ENCODE data around the gene NCR1.
"Not testable (repeated sequence)": the region's sequence is repeated elsewhere in the genome, so short reads cannot be mapped to it uniquely, and the experiment has no call there.

NCR1 gene

DNA sequence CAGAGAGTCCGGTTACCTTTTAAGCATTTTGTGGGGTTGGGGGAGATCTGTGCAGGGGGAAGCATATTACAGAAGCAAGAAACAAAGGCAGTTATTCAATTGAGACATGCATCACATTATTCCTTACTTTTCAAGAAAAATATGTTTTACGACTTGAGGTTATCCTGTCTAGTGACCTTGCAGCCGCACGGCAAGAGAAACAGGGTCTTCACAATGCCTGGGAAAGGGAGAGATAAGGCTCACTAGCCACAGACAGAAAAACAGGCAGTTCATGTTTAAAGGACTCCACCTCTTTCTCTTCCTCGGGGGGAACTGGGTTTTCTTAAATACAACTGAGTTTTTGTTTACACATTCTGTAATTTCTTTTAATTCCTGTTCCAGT is 536 bp upstream of the NCR1 start:
- H3K27ac ChIP-seq: no peak overlapping the region
- DNase-seq (ENCODE audit: low read depth, low spot score): no peak

DNA sequence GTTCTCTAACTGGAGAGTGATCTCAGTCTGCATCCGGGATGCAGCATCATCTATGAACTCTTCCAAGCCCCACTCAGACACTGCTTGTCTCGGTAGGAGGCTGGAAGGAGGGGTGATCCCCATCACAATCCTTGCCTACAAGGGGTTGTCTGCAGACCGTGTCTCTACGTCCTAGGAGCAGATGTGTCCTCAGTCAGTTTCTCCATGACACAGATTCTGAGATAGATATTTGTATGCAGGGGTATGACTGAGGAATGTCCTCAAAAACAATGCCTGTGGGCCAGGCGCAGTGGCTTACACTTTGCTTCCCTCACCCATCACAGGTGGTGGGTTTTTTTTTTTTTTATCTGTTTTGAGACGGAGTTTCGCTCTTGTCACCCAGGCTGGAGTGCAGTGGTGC is 871 bp downstream of the NCR1 start:
- H3K27ac ChIP-seq: no peak overlapping the region
- DNase-seq (ENCODE audit: low read depth, low spot score): no peak

GRCh38 chr19:54907899-54908298 is 2.0 kb downstream of the NCR1 start:
- DNase-seq (ENCODE audit: low read depth, low spot score); H3K27ac ChIP-seq: not testable (repeated sequence)

DNA sequence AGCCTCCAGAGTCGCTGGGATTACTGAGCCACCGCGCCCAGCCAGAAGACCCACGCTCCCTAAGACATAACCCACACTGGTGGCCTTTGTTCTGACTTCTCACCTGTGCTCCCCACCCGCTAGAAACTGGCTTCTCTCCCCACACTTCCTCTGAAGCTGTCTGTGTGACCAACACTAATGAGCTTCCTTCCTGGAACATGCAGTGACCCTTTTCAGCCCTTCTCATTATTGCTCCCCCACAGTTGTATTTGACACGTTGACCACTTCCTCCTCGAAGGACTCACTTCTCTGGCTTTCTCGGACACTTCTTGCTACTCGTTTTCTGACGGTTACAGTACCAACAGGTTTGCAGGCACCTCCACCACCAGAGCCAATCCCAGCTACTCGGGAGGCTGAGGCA is 10.9 kb downstream of the NCR1 start:
- DNase-seq (ENCODE audit: low read depth, low spot score): no peak
- H3K27ac ChIP-seq: no peak overlapping the region

DNA sequence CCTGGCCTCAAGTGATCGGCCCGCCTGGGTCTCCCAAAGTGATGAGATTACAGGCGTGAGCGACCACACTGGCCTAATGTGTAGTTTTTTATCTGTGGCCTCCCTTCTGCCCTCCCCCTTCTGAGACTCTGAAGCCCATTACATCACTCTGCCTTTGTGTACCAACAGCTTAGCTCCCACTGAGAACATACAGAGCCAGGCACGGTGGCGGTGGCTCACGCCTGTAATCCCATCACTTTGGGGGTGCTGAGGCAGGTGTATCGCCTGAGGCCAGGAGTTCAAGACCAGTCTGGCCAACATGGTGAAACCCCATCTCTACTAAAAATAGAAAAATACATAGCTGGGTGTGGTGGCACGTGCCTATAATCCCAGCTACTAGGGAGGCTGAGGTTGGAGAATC is 12.6 kb downstream of the NCR1 start:
- no peak overlapping the region for H3K27ac ChIP-seq
- no peak for DNase-seq (ENCODE audit: low read depth, low spot score)

DNA sequence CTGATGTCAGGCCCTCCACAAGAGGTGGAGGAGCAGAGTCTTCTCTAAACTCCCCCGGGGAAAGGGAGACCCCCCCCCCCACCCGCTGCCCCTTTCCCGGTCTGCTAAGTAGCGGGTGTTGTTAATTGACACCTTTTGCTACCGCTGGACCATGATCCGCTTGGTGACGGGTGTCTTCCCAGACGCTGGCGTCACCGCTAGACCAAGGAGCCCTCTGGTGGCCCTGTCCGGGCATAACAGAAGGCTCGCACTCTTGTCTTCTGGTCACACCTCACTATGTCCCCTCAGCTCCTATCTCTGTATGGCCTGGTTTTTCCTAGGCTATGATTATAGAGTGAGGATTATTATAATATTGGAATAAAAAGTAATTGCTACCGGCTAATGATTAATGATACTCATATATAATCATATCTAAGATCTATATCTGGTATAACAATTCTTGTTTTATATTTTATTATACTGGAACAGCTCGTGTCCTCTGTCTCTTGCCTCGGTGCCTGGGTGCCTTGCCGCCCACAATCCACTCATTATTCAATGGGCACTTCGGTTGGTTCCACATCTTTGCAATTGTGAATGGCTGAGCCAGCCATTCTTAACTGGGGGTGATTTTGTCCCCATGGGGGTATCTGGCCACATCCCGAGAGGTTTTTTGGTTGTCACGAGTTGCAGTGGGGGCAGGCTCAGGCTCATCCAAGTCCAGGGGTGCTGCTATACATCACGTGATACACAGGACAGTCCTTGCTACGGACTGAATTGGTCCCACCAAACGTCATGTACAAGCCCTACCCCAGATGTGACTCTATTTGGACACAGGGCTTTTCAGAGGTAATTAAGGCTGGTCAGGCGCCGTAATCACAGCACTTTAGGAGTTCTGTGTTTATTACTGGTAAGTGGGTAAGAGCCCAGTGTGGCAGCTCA is 14.0 kb downstream of the NCR1 start:
- not testable (repeated sequence) for DNase-seq (ENCODE audit: low read depth, low spot score); H3K27ac ChIP-seq

GRCh38 chr19:54921082-54921481 is 15.1 kb downstream of the NCR1 start:
- no peak for DNase-seq (ENCODE audit: low read depth, low spot score)
- no peak overlapping the region for H3K27ac ChIP-seq

- DNase-seq (ENCODE audit: low read depth, low spot score): no peak
- H3K27ac ChIP-seq: no peak overlapping the region
Observed at GRCh38 chr19:54923276-54923675, 17.3 kb downstream of the NCR1 start.

DNA sequence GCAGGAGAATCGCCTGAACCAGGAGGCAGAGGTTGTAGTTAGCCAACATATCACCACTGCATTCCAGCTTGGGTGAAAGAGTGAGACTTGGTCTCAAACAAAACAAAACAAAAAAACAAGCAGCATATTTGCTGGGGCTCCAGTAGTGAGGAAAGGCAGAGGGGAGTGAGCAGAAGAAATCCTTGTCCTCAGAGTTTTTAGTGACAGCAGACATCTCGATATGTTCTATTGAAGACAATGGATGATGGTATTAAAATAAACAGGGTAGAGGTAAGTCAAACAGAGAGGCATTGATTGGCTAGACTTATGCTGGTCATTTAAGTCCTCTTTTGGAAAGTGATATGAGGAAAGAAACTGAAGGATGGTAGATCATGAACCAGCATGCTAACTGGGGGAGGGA is 22.4 kb downstream of the NCR1 start:
- no peak overlapping the region for H3K27ac ChIP-seq
- no peak for DNase-seq (ENCODE audit: low read depth, low spot score)

- DNase-seq (ENCODE audit: low read depth, low spot score): no peak
- H3K27ac ChIP-seq: no peak overlapping the region
Observed at GRCh38 chr19:54937926-54938325, 32.0 kb downstream of the NCR1 start.

DNA sequence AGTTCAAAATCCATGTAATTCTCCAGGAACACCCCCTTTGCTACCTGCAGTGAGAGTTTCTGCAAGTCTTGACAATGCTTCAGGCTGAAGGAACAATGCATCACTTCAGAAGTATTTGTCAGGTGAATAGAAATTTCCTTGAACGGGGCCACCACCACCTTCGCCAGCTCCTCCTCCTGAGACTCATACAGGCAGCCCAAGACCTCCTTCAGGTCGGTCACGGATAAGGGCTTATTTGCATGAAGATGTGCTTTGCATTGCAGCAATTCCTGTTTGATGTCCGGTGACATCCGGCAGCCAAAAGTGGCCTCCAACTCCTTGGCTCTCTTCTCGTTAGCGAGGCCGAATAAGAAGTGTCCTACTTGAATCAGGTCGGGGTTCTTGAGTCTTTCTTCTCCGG is 33.0 kb downstream of the NCR1 start:
- DNase-seq (ENCODE audit: low read depth, low spot score): no peak
- no peak overlapping the region for H3K27ac ChIP-seq

- H3K27ac ChIP-seq; DNase-seq (ENCODE audit: low read depth, low spot score): not testable (repeated sequence)
Observed at GRCh38 chr19:54939538-54939937, 33.6 kb downstream of the NCR1 start.

DNA sequence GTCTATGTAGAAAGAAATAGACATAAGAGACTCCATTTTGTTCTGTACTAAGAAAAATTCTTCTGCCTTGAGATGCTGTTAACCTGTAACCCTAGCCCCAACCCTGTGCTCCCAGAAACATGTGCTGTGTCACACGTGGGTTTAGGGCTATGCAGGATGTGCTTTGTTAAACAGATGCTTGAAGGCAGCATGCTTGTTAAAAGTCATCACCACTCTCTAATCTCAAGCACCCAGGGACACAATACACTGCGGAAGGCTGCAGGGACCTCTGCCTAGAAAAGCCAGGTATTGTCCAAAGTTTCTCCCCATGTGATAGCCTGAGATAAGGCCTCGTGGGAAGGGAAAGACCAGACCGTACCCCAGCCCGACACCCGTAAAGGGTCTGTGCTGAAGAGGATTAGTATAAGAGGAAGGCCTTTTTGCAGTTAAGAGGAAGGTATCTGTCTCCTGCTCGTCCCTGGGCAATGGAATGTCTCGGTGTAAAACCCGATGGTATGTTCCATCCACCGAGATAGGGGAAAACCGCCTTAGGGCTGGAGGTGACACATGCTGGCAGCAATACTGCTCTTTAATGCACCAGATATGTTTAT is 37.9 kb downstream of the NCR1 start:
- not testable (repeated sequence) for H3K27ac ChIP-seq

DNA sequence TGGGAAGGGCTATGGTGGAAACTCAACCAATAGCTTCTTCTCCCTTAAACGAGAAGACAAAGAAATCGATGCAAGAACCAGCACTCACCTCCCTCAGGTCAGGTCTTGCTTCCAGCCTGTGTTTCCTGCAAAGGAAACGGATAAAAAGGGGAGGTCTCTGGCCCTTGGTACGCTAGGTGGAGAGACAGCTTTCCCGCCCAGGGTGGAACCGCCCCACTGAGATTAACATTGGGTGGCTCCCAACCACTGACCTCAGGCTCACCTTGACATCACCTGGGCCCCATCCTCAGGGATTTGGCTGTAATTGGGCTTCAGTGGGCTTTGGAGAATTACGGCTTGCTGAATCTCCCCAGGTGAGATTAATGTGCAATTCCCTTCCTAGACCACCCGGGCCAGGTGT is 41.4 kb downstream of the NCR1 start, which contains the start of gene NLRP7:
TSS of gene NLRP7 (minus strand) at position 150 of the 400 bp plus-strand sequence.
- no peak for DNase-seq (ENCODE audit: low read depth, low spot score)
- H3K27ac ChIP-seq: no peak within 1 kb of the TSS

More for the DNA sequence above, 37.9 kb downstream of the NCR1 start:
- not testable (repeated sequence) for DNase-seq (ENCODE audit: low read depth, low spot score)

DNA sequence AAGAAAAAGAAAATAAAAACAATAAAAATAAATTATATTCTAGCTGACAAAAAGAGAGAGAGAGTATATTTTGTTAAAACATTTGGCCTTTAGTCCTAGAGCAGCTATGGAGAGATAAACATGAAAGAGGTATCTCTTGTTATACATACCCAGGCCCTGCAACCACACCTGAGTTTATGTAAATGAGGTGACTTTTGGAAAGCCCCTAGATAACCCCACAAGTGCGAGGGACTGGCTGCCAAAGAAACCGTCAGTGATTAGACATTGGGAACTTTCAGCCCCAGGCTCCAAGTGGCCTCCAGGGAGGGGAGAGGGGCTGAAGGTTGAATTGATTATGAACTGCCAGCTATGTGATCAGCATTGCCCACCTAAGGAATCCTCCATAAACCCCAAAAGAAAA is 43.5 kb downstream of the NCR1 start:
- H3K27ac ChIP-seq: no peak overlapping the region
- no peak for DNase-seq (ENCODE audit: low read depth, low spot score)

- DNase-seq (ENCODE audit: low read depth, low spot score); H3K27ac ChIP-seq: not testable (repeated sequence)
Observed at GRCh38 chr19:54950580-54950979, 44.6 kb downstream of the NCR1 start.

GRCh38 chr19:54952591-54953344 is 46.8 kb downstream of the NCR1 start:
- no peak overlapping the region for H3K27ac ChIP-seq
- DNase-seq (ENCODE audit: low read depth, low spot score): no peak

GRCh38 chr19:54953345-54953713 is 47.4 kb downstream of the NCR1 start:
- H3K27ac ChIP-seq: not testable (repeated sequence)

GRCh38 chr19:54955376-54955775 is 49.4 kb downstream of the NCR1 start:
- DNase-seq (ENCODE audit: low read depth, low spot score): no peak
- no peak overlapping the region for H3K27ac ChIP-seq

More at GRCh38 chr19:54953345-54953713, 47.4 kb downstream of the NCR1 start:
- not testable (repeated sequence) for DNase-seq (ENCODE audit: low read depth, low spot score)

- no peak overlapping the region for H3K27ac ChIP-seq
- DNase-seq (ENCODE audit: low read depth, low spot score): no peak
Observed at GRCh38 chr19:54959840-54960239, 53.9 kb downstream of the NCR1 start.
